Prostate gland (tissue), 2 donors: ENCODE data around the gene MYLK2.

Experiments used
- CTCF ChIP-seq, 4 experiments: fragments of 200-600 bp in 2 of 4; fragments of 450-650 bp in 2 of 4; sonication (generic) in 2 of 4; IDR thresholded peaks; 1 replicate in 3 of 4; 2 replicates in 1 of 4; pipeline ENCODE4 v1.5.1; 2016 to 2019; ENCODE audit warnings: antibody characterized with exemption in 4 of 4, mild to moderate bottlenecking in 2 of 4, moderate library complexity in 2 of 4
- POLR2AphosphoS5 ChIP-seq: sonication (generic); formaldehyde crosslinking; IDR thresholded peaks from one replicate; pipeline ENCODE4 v1.6.1; 2017; ENCODE audit warnings: antibody characterized with exemption

GRCh38 chr20:31875671-31876070 lies 56.5 kb downstream of the MYLK2 start:
- TF ChIP-seq CTCF (IDR thresholded peaks at IDR 0.05), result no peak
- no peak for TF ChIP-seq POLR2AphosphoS5
